ENCODE results near the gene DENND1C.

DENND1C gene

DNA sequence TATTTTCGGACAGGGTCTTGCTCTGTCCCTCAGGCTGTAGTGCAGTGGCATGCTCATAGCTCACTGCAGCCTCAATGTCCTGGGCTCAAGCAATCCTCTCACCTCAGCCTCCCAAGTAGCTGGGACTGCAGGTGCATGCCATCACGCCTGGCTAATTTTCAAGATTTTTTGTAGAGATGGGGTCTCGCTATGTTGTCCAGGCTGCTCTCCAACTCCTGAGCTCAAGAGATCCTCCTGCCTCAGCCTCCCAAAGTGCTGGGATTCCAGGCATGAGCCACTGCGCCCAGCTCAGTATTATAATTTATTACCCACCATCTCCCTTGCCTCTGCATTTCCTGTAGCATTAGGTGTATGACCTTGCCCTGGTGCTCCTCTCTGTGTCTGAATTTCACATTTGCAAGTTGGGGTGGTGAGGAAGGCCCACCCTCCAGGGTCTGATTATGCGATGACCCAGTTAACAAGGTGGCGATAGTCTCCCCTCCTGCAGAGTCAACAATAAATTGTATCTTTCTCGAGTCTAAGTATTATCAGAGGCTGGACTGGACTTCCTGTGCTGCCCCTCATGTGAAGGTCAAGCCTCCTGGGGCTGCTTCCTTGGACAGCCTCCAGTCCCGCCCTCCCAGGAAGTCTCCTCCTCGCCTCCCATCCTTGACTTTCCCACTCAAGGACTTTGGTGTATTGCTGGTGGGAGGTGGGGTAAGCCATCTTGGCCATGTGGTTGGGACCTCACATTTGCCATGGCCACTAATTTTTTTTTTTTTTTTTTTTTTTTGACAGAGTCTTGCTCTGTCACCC, 22.0 kb upstream of the DENND1C start:
- DNase-seq, result no peak

DNA sequence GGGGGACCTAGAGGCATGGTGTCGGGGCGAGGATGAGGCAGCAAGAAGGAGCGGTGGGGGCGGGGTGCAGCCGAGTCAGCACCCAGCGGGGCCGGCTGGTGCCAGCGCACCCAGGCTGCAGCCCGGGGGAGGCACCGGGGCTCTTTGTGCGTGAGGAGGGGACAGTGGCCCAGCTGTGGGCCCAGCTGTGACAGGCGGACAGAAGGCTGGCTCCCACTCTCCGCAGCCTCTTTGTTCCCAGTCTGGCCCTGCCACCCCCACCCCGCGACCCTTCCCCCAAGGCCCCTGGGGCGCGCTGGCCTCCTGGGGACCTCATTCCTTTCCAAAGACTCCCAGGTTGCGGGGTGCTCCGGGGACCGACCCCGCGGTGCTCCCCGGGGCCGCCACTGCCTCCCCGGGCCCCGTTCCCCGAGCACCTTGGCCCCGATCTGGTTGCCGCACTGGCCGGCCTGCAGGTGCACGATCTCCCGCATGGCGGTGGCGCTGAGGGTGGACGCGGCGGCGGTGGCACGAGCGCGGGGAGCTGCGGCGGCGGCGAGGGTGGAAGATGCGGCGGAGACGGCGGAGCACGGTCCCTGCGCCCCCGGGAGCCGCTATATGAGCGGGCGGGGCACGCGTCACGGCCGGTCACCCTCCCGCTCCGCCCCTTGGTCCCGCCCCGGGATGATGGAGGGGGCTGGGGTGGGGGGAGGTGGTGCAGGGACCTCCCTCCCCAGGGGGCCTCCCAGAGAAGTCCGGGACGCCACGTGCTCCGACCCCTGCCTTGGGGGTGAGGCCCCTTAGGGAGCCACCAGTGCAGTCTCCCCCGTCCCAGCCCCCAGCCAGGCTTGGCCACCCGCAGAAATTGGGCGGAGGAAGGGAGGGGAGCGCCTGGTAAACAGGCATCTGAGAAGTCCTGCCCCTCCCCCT, 20.4 kb upstream of the DENND1C start, which contains the start of gene TUBB4A:
Gene TUBB4A, minus strand, starts transcription at position 570 of the 909 bp plus-strand sequence. Its CDS starts 97 bp downstream, at position 473.
- peak; percentile 65 for DNase-seq

DNA sequence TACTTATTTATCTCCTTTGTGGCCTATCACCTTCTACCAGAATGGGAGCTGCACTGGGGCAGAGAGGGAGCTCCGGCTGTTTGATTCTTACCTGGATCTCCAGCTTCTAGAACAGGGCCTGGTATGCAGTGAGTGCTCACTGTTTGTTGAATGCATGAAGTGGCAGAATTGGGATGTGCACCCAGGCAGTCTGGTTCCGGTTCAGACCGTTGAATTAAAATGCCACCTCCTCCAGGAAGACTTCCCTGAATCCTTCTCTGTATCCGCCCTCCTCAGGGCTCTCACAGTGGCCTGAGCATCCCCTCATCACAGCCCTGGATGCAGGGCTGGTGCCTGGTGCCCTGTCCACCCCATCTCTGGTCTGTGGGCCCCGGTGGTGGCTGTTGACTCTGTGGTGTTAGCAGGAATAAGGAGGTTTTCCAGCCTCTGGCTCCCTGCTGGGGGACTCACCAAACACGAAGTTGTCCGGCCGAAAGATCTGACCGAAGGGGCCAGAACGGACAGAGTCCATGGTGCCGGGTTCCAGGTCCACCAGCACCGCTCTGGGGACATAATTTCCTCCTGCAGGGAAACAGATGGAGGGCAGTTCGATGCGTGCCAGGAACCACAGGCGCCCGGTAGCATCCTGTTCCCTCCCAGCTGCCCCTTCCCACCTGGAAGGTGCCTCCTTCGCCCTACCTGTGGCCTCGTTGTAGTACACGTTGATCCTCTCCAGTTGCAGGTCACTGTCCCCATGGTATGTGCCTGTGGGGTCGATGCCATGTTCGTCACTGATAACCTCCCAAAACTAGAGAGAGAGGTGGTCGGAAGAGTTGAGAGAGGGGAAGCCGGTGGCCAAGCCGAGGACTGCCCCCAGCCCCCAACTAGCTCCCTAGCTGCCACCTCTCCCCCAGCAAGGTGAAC, 19.5 kb upstream of the DENND1C start:
- DNase-seq, result no peak

- DNase-seq, result no peak
These were observed 17.6 kb upstream of the DENND1C start for GRCh38 chr19:6499052-6499790.

DNA sequence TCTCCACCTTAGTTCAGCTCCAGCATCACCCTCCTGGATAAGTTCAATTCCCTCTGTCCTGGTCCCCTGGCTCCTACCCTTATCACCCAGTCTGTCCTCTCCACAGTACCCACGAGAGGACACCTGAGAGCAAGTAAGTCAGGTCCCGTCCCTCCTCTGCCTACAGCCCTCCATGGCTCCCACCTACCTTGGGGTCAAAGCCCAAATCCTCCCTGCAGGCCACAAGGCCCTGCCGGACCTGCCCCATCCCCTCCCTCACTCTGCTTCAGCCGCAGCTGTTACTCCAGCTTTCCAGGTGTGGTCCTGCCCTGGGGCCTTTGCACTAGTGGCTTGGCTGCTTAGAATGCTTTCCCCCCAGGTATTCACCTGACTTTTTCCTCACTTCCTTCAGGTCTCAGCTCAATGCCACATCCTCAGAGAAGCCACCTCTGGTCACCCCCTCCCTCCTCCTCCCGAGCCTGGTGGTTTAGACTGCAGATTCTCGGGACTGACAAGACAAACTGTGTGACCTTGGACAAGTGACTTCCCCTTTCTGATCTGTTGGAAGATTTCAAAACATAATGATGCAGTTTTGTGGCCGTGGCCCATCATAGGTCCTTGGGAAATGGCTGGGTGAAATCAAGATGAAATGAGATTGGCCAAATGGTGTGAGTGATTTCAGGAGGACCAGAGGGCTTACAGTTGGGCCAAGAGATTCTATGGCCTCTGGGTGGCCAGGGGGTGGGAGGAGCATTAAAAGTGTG, 16.9 kb upstream of the DENND1C start:
- DNase-seq, result no peak

DNA sequence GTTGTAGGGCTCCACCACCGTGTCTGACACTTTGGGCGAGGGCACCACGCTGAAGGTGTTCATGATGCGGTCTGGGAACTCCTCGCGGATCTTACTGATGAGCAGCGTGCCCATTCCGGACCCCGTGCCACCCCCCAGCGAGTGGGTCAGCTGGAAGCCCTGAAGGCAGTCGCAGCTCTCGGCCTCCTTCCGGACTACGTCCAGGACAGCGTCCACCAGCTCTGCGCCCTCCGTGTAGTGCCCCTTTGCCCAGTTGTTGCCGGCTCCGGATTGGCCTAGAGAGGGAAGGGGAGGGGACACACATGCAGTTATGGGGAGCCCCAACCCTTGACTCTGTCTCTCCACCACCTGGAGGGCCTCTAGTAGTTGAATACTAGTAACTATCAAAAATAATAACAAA, 14.4 kb upstream of the DENND1C start:
- no peak for DNase-seq

GRCh38 chr19:6494438-6495036, 12.9 kb upstream of the DENND1C start:
- no peak for DNase-seq

- no peak for DNase-seq
These were observed 10.4 kb upstream of the DENND1C start for GRCh38 chr19:6491802-6492592.

- no peak for DNase-seq
These were observed 8.5 kb upstream of the DENND1C start for GRCh38 chr19:6490134-6490533.

DNA sequence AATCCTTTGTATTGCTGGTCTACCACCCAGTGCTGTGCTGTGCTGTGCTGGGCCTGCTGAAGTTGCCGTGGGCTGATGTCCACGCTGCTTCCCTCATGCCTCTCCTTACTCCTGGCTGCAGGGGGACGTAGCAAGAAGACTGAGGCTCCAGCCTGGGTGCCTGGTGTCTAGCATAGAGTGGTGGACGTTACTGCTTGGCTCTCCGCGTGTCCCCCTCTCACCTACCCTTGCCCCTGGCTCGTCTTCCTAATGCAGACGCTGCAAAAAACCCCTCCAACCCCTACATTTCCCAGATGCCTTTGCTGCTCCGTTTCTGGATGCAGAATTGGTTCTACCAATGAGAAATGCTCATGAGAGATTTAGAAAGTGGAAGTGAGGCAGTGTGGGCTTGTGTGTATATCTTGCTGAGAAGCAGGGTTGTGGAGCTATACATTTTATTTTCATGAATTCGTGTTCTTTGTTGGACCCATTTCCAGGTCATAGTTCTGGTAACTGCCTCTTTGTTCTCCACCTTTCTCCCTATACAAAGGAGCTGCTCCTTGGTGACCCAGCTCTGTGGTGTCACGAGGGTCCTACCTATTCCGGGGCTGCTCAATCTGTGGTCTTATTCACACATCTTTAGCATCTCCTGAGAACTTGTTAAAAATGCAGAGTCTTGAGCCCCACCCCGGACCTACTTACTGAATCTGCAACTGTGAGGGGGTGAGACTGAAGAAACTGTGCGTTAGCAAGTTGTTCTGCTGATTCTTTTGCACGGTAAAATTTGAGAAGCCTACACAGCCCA, 7.9 kb upstream of the DENND1C start:
- no peak for DNase-seq

DNA sequence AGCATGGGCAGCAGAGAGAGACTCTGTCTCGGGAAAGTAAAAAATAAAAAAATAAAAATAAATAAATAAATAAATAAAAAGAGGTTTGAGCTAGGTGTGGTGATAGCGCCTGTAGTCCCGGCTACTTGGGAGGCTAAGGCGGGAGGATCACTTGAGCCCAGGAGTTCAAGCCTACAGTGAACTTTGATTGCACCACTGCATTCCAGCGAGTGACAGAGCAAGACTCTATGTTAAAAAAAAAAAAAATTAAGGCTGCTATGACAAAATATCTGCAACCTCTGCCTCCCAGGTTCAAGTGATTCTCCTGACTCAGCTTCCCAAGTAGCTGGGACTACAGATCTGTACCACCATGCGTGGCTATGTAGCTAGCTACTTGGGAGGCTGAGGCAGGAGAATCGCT, 3.2 kb upstream of the DENND1C start:
- DNase-seq, result no peak

GRCh38 chr19:6484230-6484629, 2.6 kb upstream of the DENND1C start:
- no peak for DNase-seq

DNA sequence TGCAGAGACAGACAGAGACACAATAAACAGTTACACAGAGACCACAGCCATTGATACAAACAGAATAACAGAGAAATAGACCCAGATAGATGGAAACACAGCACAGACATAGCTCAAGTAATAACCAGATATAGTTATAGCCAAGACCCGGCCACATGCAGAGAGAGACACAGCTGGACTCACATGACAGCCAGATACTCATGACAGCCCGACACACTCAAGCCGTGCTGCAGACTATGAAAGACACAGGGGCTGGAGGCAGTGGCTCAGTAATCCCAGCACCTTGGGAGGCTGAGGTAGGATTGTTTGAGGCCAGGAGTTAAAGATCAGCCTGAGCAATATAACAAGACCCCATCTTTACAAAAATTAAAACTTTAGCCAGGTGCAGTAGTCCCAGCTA, 1.6 kb upstream of the DENND1C start:
- DNase-seq, result no peak

DNA sequence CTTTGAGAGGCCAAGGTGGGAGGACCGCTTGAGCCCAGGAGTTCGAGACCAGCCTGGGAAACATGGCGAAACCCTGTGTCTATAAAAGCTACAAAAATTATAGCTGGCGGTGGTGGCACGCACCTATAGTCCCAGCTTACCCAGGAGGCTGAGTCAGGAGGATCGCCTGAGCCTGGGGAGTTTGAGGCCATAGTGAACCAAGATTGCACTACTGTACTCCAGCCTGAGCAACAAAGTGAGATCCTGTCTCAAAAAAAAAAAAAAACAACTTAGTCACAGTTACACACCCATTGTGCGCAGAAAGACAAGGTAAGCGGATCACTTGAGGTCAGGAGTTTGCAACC, 728 bp upstream of the DENND1C start:
- DNase-seq, result no peak

GRCh38 chr19:6480848-6481415, 655 bp downstream of the DENND1C start:
- DNase-seq, result no peak

- DNase-seq, result no peak
These were observed 1.7 kb downstream of the DENND1C start for GRCh38 chr19:6479836-6480398.

GRCh38 chr19:6478815-6479214, 2.8 kb downstream of the DENND1C start:
- no peak for DNase-seq

- DNase-seq, result no peak
These were observed 4.6 kb downstream of the DENND1C start for GRCh38 chr19:6476896-6477431.

Data from 8988T (cell line).